Skin of body (tissue), 2 donors: ENCODE data around the gene RAB8B. TPM values are rescaled to one million over a fixed set of nuclear protein-coding genes. Genes with fewer than 3 reads are reported as not detected.
"Not testable (repeated sequence)": the region's sequence is repeated elsewhere in the genome, so short reads cannot be mapped to it uniquely, and the experiment has no call there.

Experiments
- DNase-seq: peaks from one replicate; lab custom pipeline; 2025; lab: John Stamatoyannopoulos, UW
- total RNA-seq: library from RNA; depleted of rRNA; stranded (reverse); fragments of >200 nt; gene quantifications from one replicate; pipeline ENCODE4 v1.2.3, GENCODE V29; 2014

The RAB8B gene
- total RNA-seq, 1 donor from 2014 or later: 52.0 TPM

DNA sequence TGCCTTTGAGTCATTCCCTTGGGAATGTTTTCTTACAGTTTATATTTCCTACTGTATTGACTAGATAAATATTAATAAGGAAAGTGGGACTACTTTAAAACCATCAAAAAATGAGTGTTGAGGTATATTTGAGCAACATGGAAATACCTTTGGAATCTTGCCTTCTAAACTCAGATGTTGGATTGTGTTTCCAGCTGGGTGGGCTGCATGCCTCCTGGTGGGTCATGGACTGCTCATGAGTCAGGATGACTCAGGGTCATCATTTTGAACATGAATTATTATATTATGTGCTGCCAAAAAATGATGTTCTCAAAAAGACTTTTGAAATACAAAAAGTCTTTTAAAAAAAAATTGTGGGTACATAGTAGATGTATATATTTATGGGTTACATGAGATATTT, 46.9 kb downstream of the RAB8B start:
- DNase-seq: no peak

GRCh38 chr15:63237086-63237485, 47.7 kb downstream of the RAB8B start:
- DNase-seq: not testable (repeated sequence)

GRCh38 chr15:63238171-63238570, 48.8 kb downstream of the RAB8B start:
- DNase-seq: no peak

DNA sequence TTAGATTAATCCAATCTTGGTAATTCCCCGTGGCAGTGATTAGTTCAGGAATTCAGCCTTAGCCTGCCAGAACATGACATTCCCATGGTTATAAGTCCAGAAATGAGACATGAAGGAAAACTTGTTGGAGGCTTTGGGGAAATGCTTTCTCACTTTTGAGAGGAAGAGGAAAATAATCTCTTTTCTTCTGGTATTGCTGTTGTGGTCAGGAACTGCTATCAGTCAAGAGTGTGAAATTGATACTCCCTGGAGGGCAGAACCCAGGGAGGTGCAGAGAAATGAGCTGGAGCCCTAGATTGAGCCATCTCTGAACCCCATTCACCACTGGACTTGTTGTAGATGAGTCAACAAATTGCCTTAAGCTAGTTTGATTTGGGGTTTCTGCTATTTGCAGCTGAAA, 49.4 kb downstream of the RAB8B start:
- peak; percentile 46 for DNase-seq

GRCh38 chr15:63240109-63240508, 50.7 kb downstream of the RAB8B start:
- DNase-seq: no peak

GRCh38 chr15:63241316-63241715, 51.9 kb downstream of the RAB8B start:
- DNase-seq: no peak

GRCh38 chr15:63243101-63243500, 53.7 kb downstream of the RAB8B start:
- no peak for DNase-seq

DNA sequence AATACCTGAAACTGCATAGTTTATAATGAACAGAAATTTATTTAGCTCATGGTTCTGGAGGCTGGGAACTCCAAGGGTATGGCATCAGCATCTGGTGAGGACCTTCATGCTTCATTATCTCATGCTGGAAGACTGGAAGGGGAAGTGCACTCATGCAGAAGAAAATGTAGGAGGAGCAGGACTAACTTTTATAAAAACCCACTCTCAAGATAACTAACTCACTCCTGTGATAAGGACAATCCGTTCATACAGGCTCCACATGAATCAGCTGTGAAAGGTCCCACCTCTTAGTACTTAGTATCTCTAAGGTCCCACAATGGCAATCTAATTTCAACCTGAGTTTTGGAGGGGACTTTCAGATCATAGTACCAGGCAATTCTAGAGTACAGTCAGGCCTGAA, 54.4 kb downstream of the RAB8B start:
- no peak for DNase-seq

GRCh38 chr15:63244399-63244798, 55.0 kb downstream of the RAB8B start:
- peak; percentile 83 for DNase-seq

DNA sequence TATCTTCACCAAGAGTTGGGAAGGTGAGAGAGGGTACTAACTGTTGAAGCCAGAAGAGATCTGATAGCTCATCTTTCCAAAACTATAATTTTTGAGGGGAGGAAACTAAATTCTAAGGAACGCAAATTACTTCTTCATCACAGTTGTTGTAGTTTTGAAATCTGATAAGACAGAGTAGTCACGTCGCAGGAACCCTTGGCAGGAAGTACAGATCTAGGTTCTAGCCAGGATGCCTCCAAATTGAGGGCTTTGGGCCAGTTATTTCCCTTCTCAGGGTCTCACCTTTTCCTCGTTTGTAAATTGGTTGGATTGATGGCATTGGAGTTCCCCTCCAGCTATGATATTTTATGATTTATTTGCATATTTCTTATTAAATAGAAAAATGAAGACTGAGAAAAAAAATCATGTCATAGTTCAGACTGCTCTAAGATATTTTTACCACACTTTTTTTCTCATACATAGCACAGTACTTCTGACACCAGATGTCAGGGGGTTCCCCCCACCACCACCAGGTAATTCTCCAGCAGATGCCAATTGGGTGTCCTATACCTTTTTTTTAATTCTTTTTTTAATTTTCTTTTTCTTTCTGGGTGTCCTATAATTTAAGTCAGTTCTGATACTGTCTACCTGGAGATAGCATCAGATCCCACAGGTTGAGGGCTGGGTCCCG, 55.7 kb downstream of the RAB8B start:
- DNase-seq: no peak

DNA sequence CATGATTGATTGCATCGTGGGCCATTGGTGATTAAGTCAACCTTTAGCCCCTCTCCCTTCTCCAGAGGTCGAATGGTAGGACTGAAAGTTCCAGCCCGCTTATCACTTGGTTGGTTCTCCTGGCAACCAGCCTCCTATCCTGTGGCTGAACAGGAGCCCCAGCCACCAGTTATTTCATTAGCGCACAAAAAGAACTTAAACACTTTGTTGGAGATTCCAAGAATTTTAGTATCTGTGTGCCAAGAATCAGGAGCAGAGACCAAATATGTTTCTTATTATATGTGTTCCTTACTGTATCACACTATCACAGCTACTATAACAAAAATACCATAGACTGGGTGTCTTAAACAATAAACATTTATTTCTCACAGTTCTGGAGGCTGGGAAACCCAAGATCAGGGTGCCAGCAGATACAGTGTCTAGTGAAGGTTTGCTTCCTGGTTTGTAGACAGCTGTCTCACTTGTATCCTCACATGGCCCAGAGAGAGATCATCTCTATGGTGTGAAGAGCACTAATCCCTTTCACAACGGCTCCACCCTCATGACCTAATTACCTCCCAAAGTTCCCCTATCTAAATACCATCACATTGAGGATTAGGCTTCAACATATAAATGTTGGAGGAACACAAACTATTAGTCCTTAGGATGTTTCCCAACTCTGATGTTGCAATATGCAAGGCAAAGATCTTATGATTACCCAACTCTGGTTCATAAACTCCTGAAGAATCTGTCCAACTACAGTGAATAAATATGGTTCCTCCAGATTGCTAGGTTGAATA, 57.5 kb downstream of the RAB8B start:
- DNase-seq: no peak

GRCh38 chr15:63250312-63250965, 61.0 kb downstream of the RAB8B start:
- DNase-seq: no peak

DNA sequence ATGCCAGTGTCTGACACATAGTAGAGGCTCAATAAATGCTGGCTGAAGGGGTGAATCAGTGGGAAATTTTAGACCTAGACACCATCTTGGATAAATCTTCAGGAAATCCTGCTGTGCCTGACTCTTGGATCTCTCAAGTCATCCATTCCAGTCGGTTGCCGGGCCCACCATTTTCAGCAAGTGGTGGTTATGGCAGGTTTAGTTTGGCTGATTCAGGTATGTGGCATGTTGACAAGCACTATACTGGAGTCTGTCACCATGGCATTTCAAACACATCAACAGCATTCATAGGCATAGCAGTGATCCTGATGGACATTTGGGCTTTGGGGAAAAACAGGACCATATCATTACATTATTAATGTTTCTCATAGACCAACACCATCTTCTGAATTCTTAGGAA, 62.3 kb downstream of the RAB8B start:
- DNase-seq: no peak

DNA sequence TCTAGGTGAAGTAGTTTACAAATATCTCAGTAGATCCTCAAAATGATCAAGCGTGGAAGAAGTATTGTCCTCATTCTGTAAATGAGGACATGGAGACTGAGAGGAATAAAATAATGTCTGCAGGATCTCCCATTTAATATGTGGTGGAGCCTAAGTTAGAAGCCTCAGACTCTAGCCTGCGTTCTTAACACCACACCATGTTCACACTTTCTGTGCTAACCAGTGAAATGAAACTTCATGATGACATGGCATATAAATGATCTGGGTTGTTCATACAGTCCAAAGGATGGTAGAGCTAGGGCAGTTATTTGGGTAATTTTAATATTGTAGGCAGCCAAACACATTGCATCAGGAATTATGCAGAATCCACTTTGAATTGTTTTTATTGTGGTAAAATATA, 62.9 kb downstream of the RAB8B start:
- no peak for DNase-seq

GRCh38 chr15:63254991-63255390, 65.6 kb downstream of the RAB8B start:
- no peak for DNase-seq

DNA sequence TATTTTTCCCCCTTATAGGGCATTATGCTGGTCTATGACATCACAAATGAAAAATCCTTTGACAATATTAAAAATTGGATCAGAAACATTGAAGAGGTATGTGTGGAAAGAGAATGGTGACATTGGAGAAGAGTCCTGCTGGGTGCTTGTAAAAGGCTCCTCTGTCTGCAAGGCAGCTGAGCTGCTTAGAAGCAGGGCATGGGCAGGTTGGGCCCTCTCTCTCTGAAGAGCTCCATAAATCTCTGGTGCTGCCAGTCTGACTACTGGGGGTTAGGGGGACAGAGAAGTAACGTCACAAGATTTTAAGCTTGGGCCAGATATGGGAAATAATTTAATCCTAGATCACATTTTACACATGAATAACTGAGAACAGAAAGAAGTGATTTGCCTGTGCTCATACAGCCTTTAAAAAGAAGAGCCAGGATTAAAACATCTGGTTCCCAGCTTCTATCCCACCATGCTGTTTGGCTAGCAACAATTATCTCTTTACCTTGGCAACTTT, 66.1 kb downstream of the RAB8B start:
- DNase-seq: no peak

DNA sequence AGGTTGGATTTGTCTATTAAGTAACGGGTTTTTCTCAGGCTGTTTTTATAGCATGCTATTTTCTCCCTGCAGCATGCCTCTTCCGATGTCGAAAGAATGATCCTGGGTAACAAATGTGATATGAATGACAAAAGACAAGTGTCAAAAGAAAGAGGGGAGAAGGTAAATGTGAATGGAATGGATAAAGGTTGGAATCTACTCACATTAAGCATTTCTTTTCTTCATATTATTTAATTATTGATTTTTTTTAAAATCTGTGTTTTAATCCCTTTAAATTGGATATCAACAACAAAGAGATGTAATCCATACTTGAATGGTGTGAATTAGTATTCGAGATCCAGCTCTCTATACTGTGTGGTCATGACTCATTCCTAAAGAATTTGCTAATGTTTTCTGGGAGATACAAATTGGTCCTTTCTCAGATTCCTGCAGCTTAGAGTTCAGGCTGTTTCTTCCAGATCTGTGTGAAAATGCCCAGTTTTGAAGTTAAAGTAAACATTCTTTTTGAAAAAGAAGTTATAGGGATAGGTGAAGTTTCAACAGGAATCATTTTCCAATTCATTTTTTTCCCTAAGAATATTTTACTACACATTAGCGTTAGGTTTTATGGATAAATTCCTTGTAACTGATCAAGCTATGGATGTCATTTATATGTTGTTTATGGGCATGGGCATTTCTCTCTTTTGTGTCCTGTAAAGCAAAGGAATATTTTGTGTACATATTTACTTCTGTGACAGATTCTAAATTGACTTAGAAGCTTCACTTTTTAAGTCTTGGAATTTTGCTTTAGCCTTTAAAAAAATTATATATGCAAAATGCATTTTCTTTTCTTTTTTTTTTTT, 67.2 kb downstream of the RAB8B start:
- DNase-seq: peak; percentile 78

GRCh38 chr15:63258658-63259057, 69.3 kb downstream of the RAB8B start:
- DNase-seq: no peak

GRCh38 chr15:63260791-63261190, 71.4 kb downstream of the RAB8B start:
- no peak for DNase-seq

- DNase-seq: no peak
These were observed 71.9 kb downstream of the RAB8B start for GRCh38 chr15:63261311-63261710.

- no peak for DNase-seq
These were observed 74.1 kb downstream of the RAB8B start for GRCh38 chr15:63263519-63263918.
